Measurements from ENCODE around the gene FOCAD.
A peak's percentile ranks its signal among the peaks of the same experiment; 100 is the strongest.

The FOCAD gene

GRCh38 chr9:21031808-21032183 lies 347.7 kb downstream of the FOCAD start:
- TF ChIP-seq, protein P1, sequence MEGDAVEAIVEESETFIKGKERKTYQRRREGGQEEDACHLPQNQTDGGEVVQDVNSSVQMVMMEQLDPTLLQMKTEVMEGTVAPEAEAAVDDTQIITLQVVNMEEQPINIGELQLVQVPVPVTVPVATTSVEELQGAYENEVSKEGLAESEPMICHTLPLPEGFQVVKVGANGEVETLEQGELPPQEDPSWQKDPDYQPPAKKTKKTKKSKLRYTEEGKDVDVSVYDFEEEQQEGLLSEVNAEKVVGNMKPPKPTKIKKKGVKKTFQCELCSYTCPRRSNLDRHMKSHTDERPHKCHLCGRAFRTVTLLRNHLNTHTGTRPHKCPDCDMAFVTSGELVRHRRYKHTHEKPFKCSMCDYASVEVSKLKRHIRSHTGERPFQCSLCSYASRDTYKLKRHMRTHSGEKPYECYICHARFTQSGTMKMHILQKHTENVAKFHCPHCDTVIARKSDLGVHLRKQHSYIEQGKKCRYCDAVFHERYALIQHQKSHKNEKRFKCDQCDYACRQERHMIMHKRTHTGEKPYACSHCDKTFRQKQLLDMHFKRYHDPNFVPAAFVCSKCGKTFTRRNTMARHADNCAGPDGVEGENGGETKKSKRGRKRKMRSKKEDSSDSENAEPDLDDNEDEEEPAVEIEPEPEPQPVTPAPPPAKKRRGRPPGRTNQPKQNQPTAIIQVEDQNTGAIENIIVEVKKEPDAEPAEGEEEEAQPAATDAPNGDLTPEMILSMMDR (IDR thresholded peaks at IDR 0.05; ENCODE audit: low read depth, low read length, missing control alignments): no peak
- H3K4me3 ChIP-seq (replicated peaks; ENCODE audit: low read depth, low read length): peak overlapping the region; percentile 51
- no peak for DNase-seq (ENCODE audit: extremely low read depth, low read depth)

- TF ChIP-seq, protein P1 (IDR thresholded peaks at IDR 0.05; ENCODE audit: low read depth, low read length, missing control alignments): no peak
- no peak overlapping the region for H3K4me3 ChIP-seq (replicated peaks; ENCODE audit: low read depth, low read length)
- DNase-seq (ENCODE audit: extremely low read depth, low read depth): no peak
Observed at GRCh38 chr9:21037278-21037677, 353.2 kb downstream of the FOCAD start.

- TF ChIP-seq, protein P1 (IDR thresholded peaks at IDR 0.05; ENCODE audit: low read depth, low read length, missing control alignments): no peak
- no peak for DNase-seq (ENCODE audit: extremely low read depth, low read depth)
Observed at GRCh38 chr9:21039302-21039701, 355.2 kb downstream of the FOCAD start.

GRCh38 chr9:21042466-21042865 lies 358.4 kb downstream of the FOCAD start:
- TF ChIP-seq, protein P1 (IDR thresholded peaks at IDR 0.05; ENCODE audit: low read depth, low read length, missing control alignments): no peak
- no peak for DNase-seq (ENCODE audit: extremely low read depth, low read depth)
- no peak overlapping the region for H3K4me3 ChIP-seq (replicated peaks; ENCODE audit: low read depth, low read length)

More at GRCh38 chr9:21039302-21039701, 355.2 kb downstream of the FOCAD start:
- no peak overlapping the region for H3K4me3 ChIP-seq (replicated peaks; ENCODE audit: low read depth, low read length)

DNA sequence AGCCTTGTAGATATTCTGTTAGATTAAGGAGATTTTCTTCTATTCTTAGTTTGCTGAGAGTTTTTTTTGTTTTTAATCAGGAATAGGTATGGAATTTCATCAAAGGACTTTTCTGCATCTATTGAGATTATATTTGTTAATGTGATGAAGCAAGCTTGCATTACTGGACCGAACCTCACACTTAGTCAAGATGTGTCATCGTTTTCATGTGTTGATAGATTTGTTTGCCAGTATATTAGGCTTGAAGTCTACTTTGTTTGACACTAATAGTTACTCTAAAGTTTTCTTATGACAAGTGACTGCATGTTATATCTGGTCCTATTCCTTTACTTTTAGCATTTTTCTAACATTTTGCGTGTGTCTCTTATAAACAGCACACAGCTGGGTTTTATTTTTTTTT lies 359.8 kb downstream of the FOCAD start:
- TF ChIP-seq, protein P1 (IDR thresholded peaks at IDR 0.05; ENCODE audit: low read depth, low read length, missing control alignments): no peak
- no peak overlapping the region for H3K4me3 ChIP-seq (replicated peaks; ENCODE audit: low read depth, low read length)
- DNase-seq (ENCODE audit: extremely low read depth, low read depth): no peak

Data from HFF-Myc (cell line).